Ishikawa (cell line): ENCODE results near the gene SAP30.
A peak's percentile ranks its signal among the peaks of the same experiment; 100 is the strongest.

ENCODE experiments used
- CEBPB ChIP-seq: IDR thresholded peaks from 2 replicates; pipeline ENCODE4 v1.6.1; 2012
- CREB1 ChIP-seq: IDR thresholded peaks from 2 replicates; pipeline ENCODE4 v1.6.1; 2012; ENCODE audit warnings: low read depth
- EGR1 ChIP-seq: IDR thresholded peaks from 2 replicates; pipeline ENCODE4 v1.6.1; 2012
- EP300 ChIP-seq: IDR thresholded peaks from 2 replicates; pipeline ENCODE4 v1.6.1; 2012; ENCODE audit warnings: borderline replicate concordance
- FOXM1 ChIP-seq: IDR thresholded peaks from 2 replicates; pipeline ENCODE4 v1.6.1; 2012; ENCODE audit warnings: low read depth, borderline replicate concordance
- MAX ChIP-seq: IDR thresholded peaks from 2 replicates; pipeline ENCODE4 v1.6.1; 2012
- NFIC ChIP-seq: IDR thresholded peaks from 2 replicates; pipeline ENCODE4 v1.6.1; 2012
- RAD21 ChIP-seq: IDR thresholded peaks from 2 replicates; pipeline ENCODE4 v1.6.1; 2012; ENCODE audit warnings: low read depth
- REST ChIP-seq: IDR thresholded peaks from 2 replicates; pipeline ENCODE4 v1.6.1; 2012; ENCODE audit warnings: low read depth, mild to moderate bottlenecking
- TAF1 ChIP-seq: IDR thresholded peaks from 2 replicates; pipeline ENCODE4 v1.6.1; 2012; ENCODE audit warnings: low read depth, mild to moderate bottlenecking
- TCF12 ChIP-seq: IDR thresholded peaks from 2 replicates; pipeline ENCODE4 v1.6.1; 2012; ENCODE audit warnings: low read depth
- TEAD4 ChIP-seq: IDR thresholded peaks from 2 replicates; pipeline ENCODE4 v1.6.1; 2012
- USF1 ChIP-seq: IDR thresholded peaks from 2 replicates; pipeline ENCODE4 v1.6.1; 2012
- YY1 ChIP-seq: IDR thresholded peaks from 2 replicates; pipeline ENCODE4 v1.6.1; 2012; ENCODE audit warnings: low read depth
- ZBTB7A ChIP-seq: IDR thresholded peaks from 2 replicates; pipeline ENCODE4 v1.6.1; 2012; ENCODE audit warnings: low read depth

The SAP30 gene

GRCh38 chr4:173418639-173419038, 47.9 kb downstream of the SAP30 start:
- TF ChIP-seq CREB1: no peak
- TF ChIP-seq TAF1: no peak
- TF ChIP-seq FOXM1: no peak
- no peak for TF ChIP-seq EGR1
- TF ChIP-seq ZBTB7A: no peak
- no peak for TF ChIP-seq CEBPB
- TF ChIP-seq USF1: no peak
- TF ChIP-seq NFIC: no peak
- no peak for TF ChIP-seq EP300

- TF ChIP-seq RAD21 (peak; percentile 63), TEAD4 (no peak), EP300 (no peak), TCF12 (no peak), EGR1 (no peak), USF1 (no peak), CEBPB (no peak), REST (no peak), YY1 (no peak)
These were observed 49.6 kb downstream of the SAP30 start for GRCh38 chr4:173420324-173420752.

GRCh38 chr4:173420801-173421200, 50.0 kb downstream of the SAP30 start:
- no peak for TF ChIP-seq EP300
- no peak for TF ChIP-seq EGR1
- no peak for TF ChIP-seq USF1
- no peak for TF ChIP-seq FOXM1
- no peak for TF ChIP-seq REST
- no peak for TF ChIP-seq MAX
- no peak for TF ChIP-seq CEBPB
- no peak for TF ChIP-seq TAF1

- TF ChIP-seq CREB1 (no peak), NFIC (no peak), EGR1 (no peak), CEBPB (no peak), TCF12 (no peak), EP300 (no peak)
These were observed 54.4 kb downstream of the SAP30 start for GRCh38 chr4:173424899-173425805.

GRCh38 chr4:173426064-173426463, 55.3 kb downstream of the SAP30 start:
- TF ChIP-seq TCF12: no peak
- TF ChIP-seq RAD21: no peak
- TF ChIP-seq REST: no peak
- no peak for TF ChIP-seq USF1
- no peak for TF ChIP-seq NFIC
- TF ChIP-seq EGR1: no peak
- TF ChIP-seq ZBTB7A: no peak
- no peak for TF ChIP-seq MAX
- no peak for TF ChIP-seq TEAD4
- TF ChIP-seq EP300: no peak
- TF ChIP-seq TAF1: no peak
